Right lobe of liver (tissue), 6 donors: ENCODE data around the gene FAS. TPM values are rescaled to one million over a fixed set of nuclear protein-coding genes. Genes with fewer than 3 reads are reported as not detected.
"Not testable (repeated sequence)": the region's sequence is repeated elsewhere in the genome, so short reads cannot be mapped to it uniquely, and the experiment has no call there.

Experiments used
- ATAC-seq, 4 donors: fragments of 200-7000 bp; cut with Tn5 transposase; one replicate each; pipeline ENCODE4 v1.9.1; 2020; ENCODE audit warnings: mild to moderate bottlenecking in 4 of 4, moderate library complexity in 4 of 4
- DNase-seq, 3 donors: peaks; one replicate each; pipeline ENCODE4 v3.0.0-alpha.2; 2020
- H3K27ac ChIP-seq, 3 donors: fragments of 200-600 bp; one replicate each; pipeline ENCODE4 v1.8.0; 2022
- H3K27me3 ChIP-seq, 2 donors: fragments of 200-600 bp; one replicate each; pipeline ENCODE4 v1.8.0; 2022
- H3K36me3 ChIP-seq, 4 donors: fragments of 200-600 bp; sonication (generic) in 1 of 4; one replicate each; pipeline versions ENCODE4 v1.5.1 to v1.8.0; 2017 to 2022; ENCODE audit warnings: control low read depth in 1 of 4
- H3K4me1 ChIP-seq, 4 donors: fragments of 200-600 bp; sonication (generic) in 1 of 4; one replicate each; pipeline versions ENCODE4 v1.5.1 to v1.8.0; 2017 to 2022; ENCODE audit warnings: control low read depth in 1 of 4
- H3K4me3 ChIP-seq, 3 donors: fragments of 200-600 bp; one replicate each; pipeline ENCODE4 v1.8.0; 2022
- H3K9me3 ChIP-seq, 4 donors: fragments of 200-600 bp; sonication (generic) in 1 of 4; one replicate each; pipeline versions ENCODE4 v1.5.1 to v1.8.0; 2017 to 2022; ENCODE audit warnings: control low read depth in 1 of 4
- CTCF ChIP-seq, 4 donors: fragments of 200-600 bp in 3 of 4; fragments of 450-650 bp in 1 of 4; IDR thresholded peaks; one replicate each; pipeline versions ENCODE4 v1.5.1 to v1.8.0; 2016 to 2022; ENCODE audit warnings: antibody characterized with exemption in 4 of 4, mild to moderate bottlenecking in 2 of 4
- POLR2A ChIP-seq: fragments of 450-650 bp; IDR thresholded peaks from one replicate; pipeline ENCODE4 v1.6.1; 2017; ENCODE audit warnings: antibody characterized with exemption, mild to moderate bottlenecking
- WGBS: methylation state at CpG from one replicate; pipeline ENCODE4 v1.1.6; 2018; ENCODE audit warnings: low coverage, low lambda C conversion rate; ENCODE audit not compliant: insufficient coverage; ENCODE audit errors: missing lambda C conversion rate; 5-methylcytosine and 5-hydroxymethylcytosine counted together
- intact Hi-C, 2 donors: fragments of 100-400 bp; cut with DNase I; formaldehyde crosslinking; loops; one replicate each; pipeline versions ENCODE4 v1.11.2 to v1.14.1; 2022
- total RNA-seq, 6 experiments: library from RNA; depleted of rRNA in 2 of 6; stranded (reverse); fragments of >200 nt in 2 of 6; fragmentation: NEBNext Ultra II Directional in 3 of 6; extraction: Animal tissue kit (Norgen Biotek cat#: 25700) in 3 of 6; gene quantifications; one replicate each; pipeline versions ENCODE4 v1.1.0 to v1.2.4, GENCODE V29; 2016 to 2023
- donor health status: DM: no; HTN: yes; CAD: no.
- donor health status: DM: no; HTN: no; CAD: no.
- donor health status: DM: no; HTN: no; CAD: no.
- donor health status: DM: no; HTN: yes; CAD: no.
- donor health status: DM: no; HTN: yes; CAD: no.

FAS gene
- total RNA-seq, 6 experiments from 2014 or later, result 9.0 to 22.3 (median 18.9) TPM

GRCh38 chr10:89002226-89002978 is 11.8 kb downstream of the FAS start:
- no peaks in the 10 kb centered on the region for H3K4me1 ChIP-seq
- TF ChIP-seq CTCF (IDR thresholded peaks at IDR 0.05) (no peak), POLR2A (no peak)
- WGBS, result 63% methylated on average over 4 of the region's 4 CpGs
- DNase-seq, result no peak
- H3K27me3 ChIP-seq, result no peaks in the 10 kb centered on the region
- peaks cover 0 to 24% (median 2%) of the 10 kb centered on the region in 4 donors for H3K36me3 ChIP-seq
- intact Hi-C loops, result no loop called here
- H3K4me3 ChIP-seq, result no peak overlapping the region
- no peaks in the 10 kb centered on the region for H3K9me3 ChIP-seq
- no peak for ATAC-seq
- H3K27ac ChIP-seq, result no peak overlapping the region

GRCh38 chr10:89003344-89003743 is 12.7 kb downstream of the FAS start:
- H3K27ac ChIP-seq, result no peak overlapping the region
- H3K27me3 ChIP-seq, result no peaks in the 10 kb centered on the region
- ATAC-seq (no peak), DNase-seq (no peak)
- intact Hi-C loops, result no loop called here
- H3K4me3 ChIP-seq, result no peak overlapping the region
- 23% methylated on average over 2 of the region's 2 CpGs for WGBS
- TF ChIP-seq POLR2A, result no peak
- TF ChIP-seq CTCF (IDR thresholded peaks at IDR 0.05), result no peak
- H3K36me3 ChIP-seq, result peaks cover 0 to 32% (median 2%) of the 10 kb centered on the region in 4 donors
- H3K9me3 ChIP-seq, result no peaks in the 10 kb centered on the region
- no peaks in the 10 kb centered on the region for H3K4me1 ChIP-seq

GRCh38 chr10:89007129-89007893 is 16.7 kb downstream of the FAS start:
- DNase-seq (no peak), ATAC-seq (no peak)
- Histone ChIP-seq H3K36me3 (peaks cover 0 to 69% (median 6%) of the 10 kb centered on the region in 4 donors), H3K4me1 (no peaks in the 10 kb centered on the region), H3K27me3 (no peaks in the 10 kb centered on the region), H3K9me3 (no peaks in the 10 kb centered on the region), H3K27ac (no peak overlapping the region), H3K4me3 (no peak overlapping the region)
- WGBS, result 67% methylated on average over 3 of the region's 3 CpGs
- TF ChIP-seq CTCF (IDR thresholded peaks at IDR 0.05), result no peak
- no peak for TF ChIP-seq POLR2A
- intact Hi-C loops, result no loop called here

GRCh38 chr10:89018700-89019346 is 28.2 kb downstream of the FAS start:
- H3K36me3 ChIP-seq, result peaks cover 0 to 34% (median 7%) of the 10 kb centered on the region in 4 donors
- H3K9me3 ChIP-seq, DNase-seq, H3K4me3 ChIP-seq, intact Hi-C loops, H3K27me3 ChIP-seq, H3K27ac ChIP-seq, H3K4me1 ChIP-seq, ATAC-seq: not testable (repeated sequence)
- no CpG with 5 or more reads among the region's 15 CpGs for WGBS
